Upper lobe of left lung (tissue), 6 donors: ENCODE measurements around the gene IFRD1. TPM values are rescaled to one million over a fixed set of nuclear protein-coding genes. Genes with fewer than 3 reads are reported as not detected.

Experiments
- ATAC-seq, 2 donors: fragments of 200-7000 bp; cut with Tn5 transposase; one replicate each; pipeline ENCODE4 v1.9.1; 2022; ENCODE audit warnings: mild to moderate bottlenecking in 2 of 2, moderate library complexity in 2 of 2; ENCODE audit not compliant: low FRiP score in 2 of 2
- DNase-seq, 2 donors: peaks; one replicate each; pipeline ENCODE4 v3.0.0-alpha.2; 2019 to 2020
- H3K27ac ChIP-seq, 4 donors: fragments of 200-600 bp; sonication (generic); one replicate each; pipeline ENCODE4 v1.5.1; 2016 to 2019
- H3K27me3 ChIP-seq, 4 donors: fragments of 200-600 bp; sonication (generic); one replicate each; pipeline ENCODE4 v1.5.1; 2017 to 2019
- H3K36me3 ChIP-seq, 4 donors: fragments of 200-600 bp; sonication (generic); one replicate each; pipeline ENCODE4 v1.5.1; 2016 to 2019
- H3K4me1 ChIP-seq, 4 donors: fragments of 200-600 bp; sonication (generic); one replicate each; pipeline ENCODE4 v1.5.1; 2018 to 2019
- H3K4me3 ChIP-seq, 4 donors: fragments of 200-600 bp; sonication (generic); one replicate each; pipeline ENCODE4 v1.5.1; 2017 to 2019; ENCODE audit warnings: mild to moderate bottlenecking in 2 of 4, moderate library complexity in 1 of 4
- H3K9me3 ChIP-seq, 4 donors: fragments of 200-600 bp; sonication (generic); one replicate each; pipeline ENCODE4 v1.5.1; 2018 to 2019
- EP300 ChIP-seq, 4 donors: sonication (generic); formaldehyde crosslinking; IDR thresholded peaks; one replicate each; pipeline ENCODE4 v1.5.1; 2017; ENCODE audit warnings: antibody characterized with exemption in 4 of 4, control low read depth in 2 of 4
- POLR2A ChIP-seq, 4 donors: fragments of 450-650 bp; IDR thresholded peaks; one replicate each; pipeline ENCODE4 v1.5.1; 2016 to 2017; ENCODE audit warnings: antibody characterized with exemption in 4 of 4, mild to moderate bottlenecking in 2 of 4
- POLR2AphosphoS5 ChIP-seq, 2 donors: sonication (generic); formaldehyde crosslinking; IDR thresholded peaks; one replicate each; pipeline ENCODE4 v1.5.1; 2017; ENCODE audit warnings: antibody characterized with exemption in 2 of 2
- WGBS, 2 donors: methylation state at CpG; one replicate each; pipeline ENCODE4 v1.1.5; 2017 to 2018; 5-methylcytosine and 5-hydroxymethylcytosine counted together
- total RNA-seq, 6 donors: library from RNA; depleted of rRNA in 4 of 6; stranded (reverse); fragments of >200 nt in 4 of 6; gene quantifications; one replicate each; pipeline versions ENCODE4 v1.1.0 to v1.2.1, GENCODE V29; 2016 to 2021
- TF ChIP-seq, protein P1 (sequence below), 6 experiments: fragments of 450-650 bp in 4 of 6; fragments of 200-600 bp in 2 of 6; sonication (generic) in 2 of 6; IDR thresholded peaks; one replicate each; pipeline ENCODE4 v1.5.1; 2016 to 2019; ENCODE audit warnings: antibody characterized with exemption in 6 of 6
- donor health status: DM: no; HTN: no; CAD: no; lungs with moderate emphysema.
- donor health status: DM: no; HTN: yes; CAD: no; lungs with severe emphysema.

IFRD1 gene
- total RNA-seq, 6 donors from 2014 or later = 28.8 to 95.3 (median 49.2) TPM

- no peaks in the 10 kb centered on the region for H3K27me3 ChIP-seq
- WGBS, 2 donors = 78 to 79% methylated on average over 3 of the region's 3 CpGs
- no peaks in the 10 kb centered on the region for H3K36me3 ChIP-seq
- H3K4me3 ChIP-seq = no peak overlapping the region
- no peak for ATAC-seq
- H3K4me1 ChIP-seq = peaks cover 2 to 9% (median 6%) of the 10 kb centered on the region in 4 donors
- H3K27ac ChIP-seq = peak overlapping the region in 1 of 4 donors; percentile 55
- no peaks in the 10 kb centered on the region for H3K9me3 ChIP-seq
- TF ChIP-seq, protein P1, sequence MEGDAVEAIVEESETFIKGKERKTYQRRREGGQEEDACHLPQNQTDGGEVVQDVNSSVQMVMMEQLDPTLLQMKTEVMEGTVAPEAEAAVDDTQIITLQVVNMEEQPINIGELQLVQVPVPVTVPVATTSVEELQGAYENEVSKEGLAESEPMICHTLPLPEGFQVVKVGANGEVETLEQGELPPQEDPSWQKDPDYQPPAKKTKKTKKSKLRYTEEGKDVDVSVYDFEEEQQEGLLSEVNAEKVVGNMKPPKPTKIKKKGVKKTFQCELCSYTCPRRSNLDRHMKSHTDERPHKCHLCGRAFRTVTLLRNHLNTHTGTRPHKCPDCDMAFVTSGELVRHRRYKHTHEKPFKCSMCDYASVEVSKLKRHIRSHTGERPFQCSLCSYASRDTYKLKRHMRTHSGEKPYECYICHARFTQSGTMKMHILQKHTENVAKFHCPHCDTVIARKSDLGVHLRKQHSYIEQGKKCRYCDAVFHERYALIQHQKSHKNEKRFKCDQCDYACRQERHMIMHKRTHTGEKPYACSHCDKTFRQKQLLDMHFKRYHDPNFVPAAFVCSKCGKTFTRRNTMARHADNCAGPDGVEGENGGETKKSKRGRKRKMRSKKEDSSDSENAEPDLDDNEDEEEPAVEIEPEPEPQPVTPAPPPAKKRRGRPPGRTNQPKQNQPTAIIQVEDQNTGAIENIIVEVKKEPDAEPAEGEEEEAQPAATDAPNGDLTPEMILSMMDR (IDR thresholded peaks at IDR 0.05) = no peak
- no peak for TF ChIP-seq POLR2AphosphoS5 (IDR thresholded peaks at IDR 0.05)
- DNase-seq = no peak
Measured at GRCh38 chr7:112446431-112446830, 3.8 kb upstream of the IFRD1 start.

GRCh38 chr7:112447406-112447805, 2.9 kb upstream of the IFRD1 start:
- WGBS, 2 donors = 81 to 83% methylated on average over 3 of the region's 3 CpGs
- no peaks in the 10 kb centered on the region for H3K27me3 ChIP-seq
- DNase-seq (no peak), ATAC-seq (no peak)
- H3K4me1 ChIP-seq = peaks cover 11 to 18% (median 13%) of the 10 kb centered on the region in 4 donors
- H3K36me3 ChIP-seq = no peaks in the 10 kb centered on the region
- peak overlapping the region in 1 of 4 donors; percentile 44 for H3K27ac ChIP-seq
- no peaks in the 10 kb centered on the region for H3K9me3 ChIP-seq
- TF ChIP-seq POLR2A (IDR thresholded peaks at IDR 0.05) (no peak), POLR2AphosphoS5 (IDR thresholded peaks at IDR 0.05) (no peak), EP300 (IDR thresholded peaks at IDR 0.05) (no peak)
- TF ChIP-seq, protein P1 (IDR thresholded peaks at IDR 0.05) = no peak
- H3K4me3 ChIP-seq = no peak overlapping the region

DNA sequence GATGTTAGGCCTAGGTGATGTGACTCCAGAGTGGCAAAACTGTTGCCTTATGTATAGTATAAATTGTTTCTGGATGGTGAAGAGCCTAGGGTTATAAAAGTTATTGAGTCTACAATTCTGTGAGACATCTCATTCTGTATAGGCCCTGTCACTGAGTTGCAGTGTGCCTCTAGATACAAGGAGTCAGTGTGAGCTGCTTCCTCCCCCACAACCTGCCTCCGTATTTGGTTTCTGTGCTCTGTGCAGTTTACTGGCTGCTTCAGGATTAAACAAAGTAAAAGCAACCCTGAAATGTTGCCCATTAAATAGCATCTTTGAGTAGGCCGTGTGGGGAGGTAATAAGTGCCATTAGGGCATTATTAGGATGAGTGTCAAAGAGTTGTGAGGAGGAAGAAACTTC, 1.9 kb upstream of the IFRD1 start:
- H3K27me3 ChIP-seq = no peaks in the 10 kb centered on the region
- peak overlapping the region in 3 of 4 donors; percentile 5 to 97 (median 26) for H3K27ac ChIP-seq
- 72 to 93% methylated on average over 2 of the region's 2 CpGs for WGBS, 2 donors
- H3K9me3 ChIP-seq = no peaks in the 10 kb centered on the region
- H3K36me3 ChIP-seq = no peaks in the 10 kb centered on the region
- DNase-seq = no peak
- H3K4me1 ChIP-seq = peaks cover 21 to 28% (median 22%) of the 10 kb centered on the region in 4 donors
- no peak for TF ChIP-seq POLR2A (IDR thresholded peaks at IDR 0.05)
- no peak for TF ChIP-seq EP300 (IDR thresholded peaks at IDR 0.05)
- TF ChIP-seq POLR2AphosphoS5 (IDR thresholded peaks at IDR 0.05) = no peak
- TF ChIP-seq, protein P1 (IDR thresholded peaks at IDR 0.05) = no peak
- H3K4me3 ChIP-seq = no peak overlapping the region
- ATAC-seq = no peak

- Histone ChIP-seq H3K4me1 (peaks cover 25 to 33% (median 27%) of the 10 kb centered on the region in 4 donors), H3K9me3 (no peaks in the 10 kb centered on the region), H3K27me3 (no peaks in the 10 kb centered on the region), H3K36me3 (no peaks in the 10 kb centered on the region), H3K27ac (peak overlapping the region in 3 of 4 donors; percentile 5 to 99 (median 97)), H3K4me3 (no peak overlapping the region)
- TF ChIP-seq POLR2AphosphoS5 (IDR thresholded peaks at IDR 0.05) (no peak), POLR2A (IDR thresholded peaks at IDR 0.05) (no peak), EP300 (IDR thresholded peaks at IDR 0.05) (no peak)
- TF ChIP-seq, protein P1 (IDR thresholded peaks at IDR 0.05) = no peak
- no peak for DNase-seq
- WGBS, 2 donors = 74 to 76% methylated on average over 3 of the region's 3 CpGs
- no peak for ATAC-seq
Measured at GRCh38 chr7:112448891-112449290, 1.4 kb upstream of the IFRD1 start.

DNA sequence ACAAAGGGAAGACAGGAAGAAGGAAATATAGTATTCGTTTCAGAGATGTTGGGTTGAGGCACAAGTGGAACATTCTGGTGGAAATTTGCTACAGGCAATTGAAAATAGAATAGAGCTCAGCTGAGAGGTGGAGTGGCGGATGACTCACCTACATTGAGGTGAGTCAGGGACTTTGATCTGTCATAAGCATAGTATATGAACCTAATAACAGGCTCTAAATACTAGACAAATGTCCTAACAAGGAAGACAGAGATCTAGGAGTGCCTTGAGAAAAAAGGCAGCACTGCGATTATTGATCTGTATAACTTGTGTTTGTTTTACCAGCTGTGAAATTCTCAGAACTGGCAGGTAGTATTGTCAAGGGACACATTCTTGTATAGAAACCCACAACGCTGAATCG, 907 bp upstream of the IFRD1 start:
- Histone ChIP-seq H3K4me3 (peak overlapping the region in 3 of 4 donors; percentile 77 to 98 (median 82)), H3K9me3 (no peaks in the 10 kb centered on the region), H3K4me1 (peaks cover 25 to 36% (median 32%) of the 10 kb centered on the region in 4 donors), H3K27ac (peak overlapping the region; percentile 97 to 100 (median 98)), H3K27me3 (no peaks in the 10 kb centered on the region), H3K36me3 (no peaks in the 10 kb centered on the region)
- no peak for TF ChIP-seq EP300 (IDR thresholded peaks at IDR 0.05)
- TF ChIP-seq POLR2A (IDR thresholded peaks at IDR 0.05) = no peak
- TF ChIP-seq POLR2AphosphoS5 (IDR thresholded peaks at IDR 0.05) = no peak
- TF ChIP-seq, protein P1 (IDR thresholded peaks at IDR 0.05) = no peak
- ATAC-seq (no peak), DNase-seq (peak in 1 of 2 donors; percentile 68)
- 42 to 49% methylated on average over 5 of the region's 5 CpGs for WGBS, 2 donors
